Stomach (tissue), 9 donors: Measurements from ENCODE around the gene EGLN2. TPM values are rescaled to one million over a fixed set of nuclear protein-coding genes. Genes with fewer than 3 reads are reported as not detected.

Source experiments
- DNase-seq, 2 donors: peaks; one replicate each; pipeline versions ENCODE4 v3.0.0 to v3.0.0-alpha.2; 2013 to 2019
- H3K27ac ChIP-seq, 5 donors: fragments of 200-600 bp in 4 of 5; sonication (generic) in 4 of 5; one replicate each; pipeline ENCODE4 v1.5.1; 2013 to 2019; ENCODE audit warnings: mild to moderate bottlenecking in 1 of 5, moderate library complexity in 1 of 5
- H3K27me3 ChIP-seq, 3 donors: fragments of 200-600 bp; sonication (generic); one replicate each; pipeline ENCODE4 v1.5.1; 2017 to 2019; ENCODE audit warnings: mixed run types in 1 of 3
- H3K36me3 ChIP-seq, 4 donors: fragments of 200-600 bp; sonication (generic); 1 replicate in 3 of 4; 2 replicates in 1 of 4; pipeline ENCODE4 v1.5.1; 2016 to 2019
- H3K4me1 ChIP-seq, 4 donors: fragments of 200-600 bp; sonication (generic); one replicate each; pipeline ENCODE4 v1.5.1; 2016 to 2019
- H3K4me3 ChIP-seq, 4 donors: fragments of 200-600 bp; sonication (generic) in 3 of 4; one replicate each; pipeline ENCODE4 v1.5.1; 2016 to 2019; ENCODE audit warnings: mild to moderate bottlenecking in 1 of 4
- H3K9me3 ChIP-seq, 4 donors: fragments of 200-600 bp; sonication (generic); one replicate each; pipeline ENCODE4 v1.5.1; 2016 to 2019
- EP300 ChIP-seq: sonication (generic); formaldehyde crosslinking; IDR thresholded peaks from one replicate; pipeline ENCODE4 v1.6.1; 2017; ENCODE audit warnings: antibody characterized with exemption
- POLR2A ChIP-seq, 4 donors: fragments of 450-650 bp; IDR thresholded peaks; one replicate each; pipeline ENCODE4 v1.6.1; 2016; ENCODE audit warnings: antibody characterized with exemption in 4 of 4, control low read depth in 2 of 4, mild to moderate bottlenecking in 1 of 4, moderate library complexity in 1 of 4
- POLR2AphosphoS5 ChIP-seq, 3 donors: sonication (generic); formaldehyde crosslinking; IDR thresholded peaks; one replicate each; pipeline ENCODE4 v1.6.1; 2016; ENCODE audit warnings: antibody characterized with exemption in 3 of 3
- WGBS, 5 donors: extraction: QIAGEN DNeasy Blood & Tissue Kit in 3 of 5; methylation state at CpG; one replicate each; pipeline versions ENCODE4 v1.1.5 to v1.1.7; 2013 to 2018; 5-methylcytosine and 5-hydroxymethylcytosine counted together
- intact Hi-C: fragments of 100-400 bp; cut with DNase I; formaldehyde crosslinking; loops from one replicate; pipeline ENCODE4 v1.15.1; 2023; ENCODE audit warnings: low total_unique reads
- polyA plus RNA-seq, 3 donors: library from polyadenylated mRNA; stranded (reverse); fragments of 200-250 nt; gene quantifications; one replicate each; pipeline ENCODE4 v1.2.3, GENCODE V29; 2013
- total RNA-seq, 5 donors: library from RNA; depleted of rRNA; stranded (reverse); fragments of >200 nt; gene quantifications; one replicate each; pipeline versions ENCODE4 v1.1.0 to v1.2.3, GENCODE V29; 2014 to 2016
- TF ChIP-seq, protein P1 (sequence below), 7 experiments: fragments of 450-650 bp in 4 of 7; fragments of 200-600 bp in 3 of 7; sonication (generic) in 3 of 7; IDR thresholded peaks; one replicate each; pipeline ENCODE4 v1.5.1; 2016 to 2019; ENCODE audit warnings: antibody characterized with exemption in 7 of 7, control low read depth in 2 of 7, mild to moderate bottlenecking in 1 of 7
- donor health status: healthy with polysubstance abuse.
- donor health status: Bipolar disorder and iron deficiency.
- donor health status: healthy.

EGLN2 gene
- total and polyA plus RNA-seq, 8 donors, result 30.0 to 115 (median 71.4) TPM

DNA sequence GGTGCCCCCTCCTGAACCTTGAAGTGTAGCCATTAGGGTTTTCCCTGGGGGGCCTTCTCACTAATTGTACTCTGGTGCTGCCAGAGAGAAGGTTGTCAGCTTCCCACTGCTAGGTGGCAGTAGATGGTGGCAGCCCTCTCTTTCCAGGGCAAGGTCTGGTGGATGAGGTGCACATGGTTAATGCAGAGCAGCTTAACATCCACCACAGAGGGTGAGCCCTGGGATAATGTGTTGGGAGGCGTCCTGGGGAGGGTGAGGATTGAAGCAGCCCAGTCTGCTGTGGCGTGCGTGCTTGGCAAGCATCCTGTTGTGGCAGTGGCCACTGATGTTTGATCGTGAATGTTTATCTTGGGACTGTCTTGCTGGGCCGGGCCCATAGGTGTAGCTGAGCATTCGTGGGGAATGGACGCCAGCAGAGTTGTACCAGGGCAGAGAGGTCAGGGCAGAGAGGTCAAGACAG is 5.8 kb downstream of the EGLN2 start:
- Histone ChIP-seq H3K9me3 (no peaks in the 10 kb centered on the region), H3K27me3 (no peaks in the 10 kb centered on the region), H3K27ac (peak overlapping the region; percentile 73 to 99 (median 95)), H3K36me3 (peaks cover 27 to 46% (median 43%) of the 10 kb centered on the region in 4 donors), H3K4me3 (peak overlapping the region in 1 of 4 donors; percentile 40), H3K4me1 (peaks cover 79 to 99% (median 96%) of the 10 kb centered on the region in 4 donors)
- intact Hi-C loops, result loop anchor here (5.0 kb wide), 1 partner anchor 143 kb away; no protein-coding TSS in a partner anchor
- no peak for TF ChIP-seq POLR2A (IDR thresholded peaks at IDR 0.05)
- TF ChIP-seq EP300, result no peak
- no peak for TF ChIP-seq POLR2AphosphoS5 (IDR thresholded peaks at IDR 0.05)
- TF ChIP-seq, protein P1, sequence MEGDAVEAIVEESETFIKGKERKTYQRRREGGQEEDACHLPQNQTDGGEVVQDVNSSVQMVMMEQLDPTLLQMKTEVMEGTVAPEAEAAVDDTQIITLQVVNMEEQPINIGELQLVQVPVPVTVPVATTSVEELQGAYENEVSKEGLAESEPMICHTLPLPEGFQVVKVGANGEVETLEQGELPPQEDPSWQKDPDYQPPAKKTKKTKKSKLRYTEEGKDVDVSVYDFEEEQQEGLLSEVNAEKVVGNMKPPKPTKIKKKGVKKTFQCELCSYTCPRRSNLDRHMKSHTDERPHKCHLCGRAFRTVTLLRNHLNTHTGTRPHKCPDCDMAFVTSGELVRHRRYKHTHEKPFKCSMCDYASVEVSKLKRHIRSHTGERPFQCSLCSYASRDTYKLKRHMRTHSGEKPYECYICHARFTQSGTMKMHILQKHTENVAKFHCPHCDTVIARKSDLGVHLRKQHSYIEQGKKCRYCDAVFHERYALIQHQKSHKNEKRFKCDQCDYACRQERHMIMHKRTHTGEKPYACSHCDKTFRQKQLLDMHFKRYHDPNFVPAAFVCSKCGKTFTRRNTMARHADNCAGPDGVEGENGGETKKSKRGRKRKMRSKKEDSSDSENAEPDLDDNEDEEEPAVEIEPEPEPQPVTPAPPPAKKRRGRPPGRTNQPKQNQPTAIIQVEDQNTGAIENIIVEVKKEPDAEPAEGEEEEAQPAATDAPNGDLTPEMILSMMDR (IDR thresholded peaks at IDR 0.05), result no peak
- 11 to 34% (median 23%) methylated on average over 6 to 7 of the region's 7 CpGs for WGBS, 5 donors
- peak in 1 of 2 donors; percentile 73 for DNase-seq

DNA sequence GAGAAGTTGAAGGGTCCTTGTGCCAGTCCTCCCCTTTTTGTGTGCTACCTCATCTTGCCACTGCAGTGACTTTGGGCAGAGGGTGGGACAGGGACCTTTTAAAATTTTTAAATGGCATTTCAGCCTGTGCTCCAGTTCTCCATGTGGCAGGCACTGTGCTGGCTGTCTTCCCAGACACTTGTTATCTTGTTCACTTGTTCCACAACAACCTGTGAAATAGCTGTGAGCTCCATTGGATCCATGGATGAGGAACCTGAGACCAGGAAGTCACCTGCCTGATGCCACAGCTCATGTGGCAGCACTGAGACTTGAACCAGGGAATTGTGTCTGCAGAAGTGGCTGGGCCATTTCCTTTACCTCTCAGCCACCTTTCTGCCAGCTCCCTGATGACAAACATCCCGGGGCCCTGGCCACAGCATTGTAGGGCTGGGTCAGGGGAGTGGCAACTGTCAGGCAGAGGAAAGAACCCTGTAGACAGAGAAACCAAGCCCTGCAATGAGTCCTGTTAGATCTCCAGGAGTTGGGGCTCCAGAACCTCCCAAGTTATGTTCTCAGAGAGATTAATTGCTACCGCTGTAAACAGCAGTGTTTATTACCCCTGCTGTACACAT is 6.4 kb downstream of the EGLN2 start:
- Histone ChIP-seq H3K36me3 (peaks cover 27 to 46% (median 42%) of the 10 kb centered on the region in 4 donors), H3K4me3 (peak overlapping the region in 1 of 4 donors; percentile 40), H3K4me1 (peaks cover 80 to 99% (median 96%) of the 10 kb centered on the region in 4 donors), H3K27ac (peak overlapping the region; percentile 73 to 99 (median 95)), H3K27me3 (no peaks in the 10 kb centered on the region), H3K9me3 (no peaks in the 10 kb centered on the region)
- WGBS, 5 donors, result 49 to 58% (median 55%) methylated on average over 2 of the region's 2 CpGs
- no peak for TF ChIP-seq POLR2A (IDR thresholded peaks at IDR 0.05)
- peak in 2 of 3 donors; percentile 18 to 23 for TF ChIP-seq POLR2AphosphoS5 (IDR thresholded peaks at IDR 0.05)
- peak; percentile 20 to 73 for DNase-seq
- intact Hi-C loops, result loop anchor here (5.0 kb wide), 1 partner anchor 143 kb away; no protein-coding TSS in a partner anchor

DNA sequence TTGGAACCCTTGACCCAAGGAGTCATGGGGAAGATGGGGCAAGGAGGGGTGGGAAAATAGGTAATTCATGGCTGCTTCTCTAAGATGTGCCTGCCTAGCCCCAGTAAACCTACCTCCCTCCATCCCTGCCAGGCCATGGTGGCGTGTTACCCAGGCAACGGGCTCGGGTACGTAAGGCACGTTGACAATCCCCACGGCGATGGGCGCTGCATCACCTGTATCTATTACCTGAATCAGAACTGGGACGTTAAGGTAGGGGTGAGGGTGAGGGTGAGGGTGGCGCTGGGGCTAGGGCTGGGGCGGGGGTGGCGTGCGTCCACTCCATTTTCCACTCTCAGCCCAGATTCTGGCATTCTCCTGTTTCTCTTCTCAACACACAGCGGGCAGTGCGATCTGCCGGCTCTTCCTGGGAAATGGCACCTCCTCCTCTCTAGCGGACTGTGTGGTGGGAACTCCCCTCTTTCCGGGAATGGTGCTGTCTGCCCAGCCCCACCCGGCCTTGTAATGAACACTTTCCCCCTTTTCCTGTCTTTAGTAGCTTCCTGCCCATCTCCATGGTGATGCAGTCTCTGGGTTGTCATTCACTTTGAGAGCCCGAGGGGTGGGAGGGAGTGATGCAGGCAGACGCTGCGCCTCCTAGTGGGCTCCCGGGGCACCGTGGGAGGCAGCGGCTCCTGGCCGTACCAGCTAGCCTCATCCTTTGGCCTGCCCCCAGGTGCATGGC is 7.6 kb downstream of the EGLN2 start:
- Histone ChIP-seq H3K36me3 (peaks cover 19 to 37% (median 32%) of the 10 kb centered on the region in 4 donors), H3K27me3 (no peaks in the 10 kb centered on the region), H3K9me3 (no peaks in the 10 kb centered on the region), H3K4me3 (peak overlapping the region in 2 of 4 donors; percentile 4 to 33), H3K27ac (peak overlapping the region; percentile 68 to 99 (median 95)), H3K4me1 (peaks cover 72 to 95% (median 93%) of the 10 kb centered on the region in 4 donors)
- 39 to 51% (median 47%) methylated on average over 25 to 26 of the region's 26 CpGs for WGBS, 5 donors
- intact Hi-C loops, result loop anchor here (5.0 kb wide), 1 partner anchor 144 kb away; no protein-coding TSS in a partner anchor
- TF ChIP-seq, protein P1 (IDR thresholded peaks at IDR 0.05), result peak in 5 of 7 experiments; percentile 58 to 88 (median 82)
- TF ChIP-seq POLR2AphosphoS5 (IDR thresholded peaks at IDR 0.05), result peak in 2 of 3 donors; percentile 61 to 76
- no peak for TF ChIP-seq EP300
- no peak for TF ChIP-seq POLR2A (IDR thresholded peaks at IDR 0.05)
- peak; percentile 62 to 96 for DNase-seq

DNA sequence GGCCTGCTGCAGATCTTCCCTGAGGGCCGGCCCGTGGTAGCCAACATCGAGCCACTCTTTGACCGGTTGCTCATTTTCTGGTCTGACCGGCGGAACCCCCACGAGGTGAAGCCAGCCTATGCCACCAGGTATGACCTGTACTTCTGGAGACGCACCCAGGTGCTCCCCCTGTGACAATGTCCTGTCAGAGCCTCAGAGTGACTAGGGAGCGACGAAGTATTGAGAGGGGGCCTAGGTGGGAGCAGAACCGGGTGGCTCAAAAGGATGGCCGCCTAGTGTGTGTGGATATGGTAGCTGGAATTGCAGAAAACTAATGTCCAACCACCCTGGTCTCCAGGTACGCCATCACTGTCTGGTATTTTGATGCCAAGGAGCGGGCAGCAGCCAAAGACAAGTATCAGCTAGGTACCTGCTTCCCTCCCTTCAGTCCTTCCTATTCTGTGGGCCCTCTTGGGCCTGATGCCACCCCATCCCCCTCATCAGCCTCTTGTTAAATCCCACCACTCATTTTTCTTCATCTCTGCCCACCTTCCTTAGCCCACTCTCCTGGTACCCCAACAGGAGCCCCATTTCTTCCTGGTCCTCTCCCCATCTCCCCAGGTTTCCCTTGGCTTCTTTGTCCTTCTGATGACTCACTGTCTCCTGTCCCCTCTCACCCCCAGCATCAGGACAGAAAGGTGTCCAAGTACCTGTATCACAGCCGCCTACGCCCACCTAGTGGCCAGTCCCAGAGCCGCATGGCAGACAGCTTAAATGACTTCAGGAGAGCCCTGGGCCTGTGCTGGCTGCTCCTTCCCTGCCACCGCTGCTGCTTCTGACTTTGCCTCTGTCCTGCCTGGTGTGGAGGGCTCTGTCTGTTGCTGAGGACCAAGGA is 8.4 kb downstream of the EGLN2 start:
- DNase-seq, result peak in 1 of 2 donors; percentile 57
- no peaks in the 10 kb centered on the region for H3K27me3 ChIP-seq
- TF ChIP-seq, protein P1 (IDR thresholded peaks at IDR 0.05), result peak in 2 of 7 experiments; percentile 11 to 34
- TF ChIP-seq POLR2AphosphoS5 (IDR thresholded peaks at IDR 0.05), result no peak
- 66 to 78% (median 68%) methylated on average over 10 to 18 of the region's 18 CpGs for WGBS, 5 donors
- intact Hi-C loops, result loop anchor here (5.0 kb wide), 1 partner anchor 145 kb away; no protein-coding TSS in a partner anchor
- peaks cover 70 to 94% (median 93%) of the 10 kb centered on the region in 4 donors for H3K4me1 ChIP-seq
- H3K4me3 ChIP-seq, result peak overlapping the region in 1 of 4 donors; percentile 33
- no peaks in the 10 kb centered on the region for H3K9me3 ChIP-seq
- H3K36me3 ChIP-seq, result peaks cover 19 to 33% (median 31%) of the 10 kb centered on the region in 4 donors
- H3K27ac ChIP-seq, result peak overlapping the region; percentile 68 to 99 (median 95)
